CD8-positive, alpha-beta memory T cell (primary cell): ENCODE results near the gene SPAG17. TPM values are rescaled to one million over a fixed set of nuclear protein-coding genes. Genes with fewer than 3 reads are reported as not detected.

ENCODE experiments used
- CTCF ChIA-PET: fragments of 350-600 bp; sonication (Branson Sonifier 250); formaldehyde crosslinking; loops from one replicate; lab custom pipeline; 2021; ENCODE audit warnings: antibody characterized with exemption; lab: Charles Lee
- POLR2A ChIA-PET: fragments of 350-600 bp; sonication (Branson Sonifier 250); formaldehyde crosslinking; loops from one replicate; lab custom pipeline; 2021; ENCODE audit warnings: antibody characterized with exemption; lab: Charles Lee
- DNase-seq, 5 donors: peaks; one replicate each; pipeline versions ENCODE4 v3.0.0 to v3.0.0-alpha.2; 2020 to 2022; ENCODE audit warnings: mixed read lengths in 1 of 5
- H3K27ac ChIP-seq: one replicate; pipeline ENCODE4 v1.7.0; 2013; ENCODE audit warnings: low read depth, mild to moderate bottlenecking, low read length, moderate library complexity
- H3K27me3 ChIP-seq: 2 replicates; pipeline ENCODE4 v1.7.0; 2013; ENCODE audit warnings: low read length, mild to moderate bottlenecking; ENCODE audit not compliant: insufficient read depth, poor library complexity, severe bottlenecking
- H3K36me3 ChIP-seq: 2 replicates; pipeline ENCODE4 v1.7.0; 2013; ENCODE audit warnings: mild to moderate bottlenecking, low read length, moderate library complexity; ENCODE audit not compliant: insufficient read depth
- H3K4me1 ChIP-seq: 2 replicates; pipeline ENCODE4 v1.7.0; 2013; ENCODE audit warnings: mild to moderate bottlenecking, low read length, moderate library complexity; ENCODE audit not compliant: insufficient read depth
- H3K4me3 ChIP-seq: 2 replicates; pipeline ENCODE4 v1.7.0; 2013; ENCODE audit warnings: mild to moderate bottlenecking, low read length
- H3K9me3 ChIP-seq: 2 replicates; pipeline ENCODE4 v1.7.0; 2013; ENCODE audit warnings: mild to moderate bottlenecking, low read length
- H3K27ac Mint-ChIP-seq, 8 donors: one replicate each; pipeline ENCODE4 v1.8.0; 2020 to 2021; ENCODE audit warnings: mixed read lengths in 8 of 8, mild to moderate bottlenecking in 6 of 8, inconsistent platforms in 3 of 8, moderate library complexity in 3 of 8
- H3K27me3 Mint-ChIP-seq, 2 donors: one replicate each; pipeline ENCODE4 v1.8.0; 2020 to 2021; ENCODE audit warnings: mixed read lengths in 2 of 2, mild to moderate bottlenecking in 1 of 2, moderate library complexity in 1 of 2
- H3K36me3 Mint-ChIP-seq, 3 donors: one replicate each; pipeline ENCODE4 v1.8.0; 2020 to 2021; ENCODE audit warnings: mixed read lengths in 3 of 3, inconsistent platforms in 1 of 3, mild to moderate bottlenecking in 1 of 3
- H3K4me1 Mint-ChIP-seq, 3 donors: one replicate each; pipeline ENCODE4 v1.8.0; 2020 to 2021; ENCODE audit warnings: mixed read lengths in 3 of 3, inconsistent platforms in 1 of 3, mild to moderate bottlenecking in 1 of 3
- H3K4me3 Mint-ChIP-seq, 7 donors: one replicate each; pipeline ENCODE4 v1.8.0; 2020 to 2021; ENCODE audit warnings: mixed read lengths in 7 of 7, mild to moderate bottlenecking in 6 of 7, moderate library complexity in 4 of 7, inconsistent platforms in 2 of 7
- H3K9me3 Mint-ChIP-seq, 5 donors: one replicate each; pipeline ENCODE4 v1.8.0; 2020 to 2022; ENCODE audit warnings: mixed read lengths in 5 of 5, mild to moderate bottlenecking in 3 of 5, moderate library complexity in 2 of 5, inconsistent platforms in 1 of 5
- polyA plus RNA-seq: library from polyadenylated mRNA; unstranded; fragments of 300-500 nt; fragmentation: Illumina TruSeq; gene quantifications from one replicate; pipeline ENCODE4 v1.2.3, GENCODE V29; 2021
- total RNA-seq, 2 experiments: library from RNA; stranded (reverse); gene quantifications; one replicate each; pipeline ENCODE4 v1.2.3, GENCODE V29; 2021

The SPAG17 gene
- total and polyA plus RNA-seq, 3 experiments from 2014 or later = not detected

GRCh38 chr1:118158924-118159323 is 26.1 kb downstream of the SPAG17 start:
- Mint-ChIP-seq H3K27ac (no peak overlapping the region), H3K4me1 (no peaks in the 10 kb centered on the region), H3K4me3 (no peak overlapping the region), H3K36me3 (no peaks in the 10 kb centered on the region), H3K27me3 (peaks cover 0 to 5% of the 10 kb centered on the region in 2 donors), H3K9me3 (peaks cover 0 to 1% (median 0%) of the 10 kb centered on the region in 5 donors)
- H3K4me3 ChIP-seq = no peak overlapping the region
- H3K36me3 ChIP-seq = no peaks in the 10 kb centered on the region
- H3K27ac ChIP-seq = no peak overlapping the region
- no peak for DNase-seq
- no peaks in the 10 kb centered on the region for H3K27me3 ChIP-seq
- no peaks in the 10 kb centered on the region for H3K4me1 ChIP-seq
- POLR2A ChIA-PET = no interaction called here
- CTCF ChIA-PET = no interaction called here
- H3K9me3 ChIP-seq = no peaks in the 10 kb centered on the region

DNA sequence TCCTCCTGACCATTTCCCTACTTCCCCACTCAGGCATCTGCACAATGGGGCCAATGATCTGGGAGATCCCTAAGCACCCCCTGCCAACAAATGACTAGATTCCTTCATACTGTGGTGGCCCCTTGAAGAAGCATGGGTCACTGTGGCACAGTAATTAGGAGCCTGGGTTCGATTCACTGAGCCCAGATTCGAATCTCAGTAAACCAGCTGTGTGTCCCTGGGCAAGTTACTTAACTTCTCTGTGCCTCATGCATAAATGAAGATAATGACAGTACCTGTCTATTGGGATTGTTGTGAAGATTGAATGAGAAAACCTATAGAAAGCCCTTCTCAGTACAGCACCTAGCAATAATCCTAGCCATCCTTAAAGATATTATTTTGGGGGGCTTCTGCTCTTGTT is 27.5 kb downstream of the SPAG17 start:
- H3K36me3 Mint-ChIP-seq = no peaks in the 10 kb centered on the region
- H3K27ac ChIP-seq = no peak overlapping the region
- no peaks in the 10 kb centered on the region for H3K4me1 ChIP-seq
- ChIA-PET POLR2A (no interaction called here), CTCF (no interaction called here)
- peaks cover 0 to 5% of the 10 kb centered on the region in 2 donors for H3K27me3 Mint-ChIP-seq
- no peak overlapping the region for H3K4me3 ChIP-seq
- no peaks in the 10 kb centered on the region for H3K27me3 ChIP-seq
- no peaks in the 10 kb centered on the region for H3K4me1 Mint-ChIP-seq
- H3K9me3 ChIP-seq = no peaks in the 10 kb centered on the region
- H3K27ac Mint-ChIP-seq = no peak overlapping the region
- no peaks in the 10 kb centered on the region for H3K36me3 ChIP-seq
- H3K9me3 Mint-ChIP-seq = peaks cover 0 to 1% (median 0%) of the 10 kb centered on the region in 5 donors
- no peak overlapping the region for H3K4me3 Mint-ChIP-seq
- no peak for DNase-seq

DNA sequence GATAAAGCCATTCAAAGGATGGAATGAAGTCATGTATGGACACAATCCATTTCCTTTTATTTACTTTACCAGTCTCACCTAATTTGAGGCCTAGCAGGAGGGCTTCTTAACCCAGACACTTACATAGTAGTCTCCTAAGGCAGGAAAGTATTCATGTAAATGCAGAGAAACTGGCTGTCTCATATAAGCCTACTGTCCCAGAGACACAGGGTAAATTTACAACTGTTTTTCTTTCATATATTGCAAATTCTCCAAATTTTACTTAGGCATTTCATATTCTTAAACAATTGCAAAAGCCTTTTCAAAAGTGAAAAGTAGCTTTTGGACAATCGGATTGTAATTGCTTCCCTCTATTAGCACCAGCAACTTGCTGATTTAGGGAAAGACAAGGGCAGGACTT is 29.9 kb downstream of the SPAG17 start:
- H3K27me3 Mint-ChIP-seq = peaks cover 0 to 3% of the 10 kb centered on the region in 2 donors
- POLR2A ChIA-PET = no interaction called here
- no peak overlapping the region for H3K27ac Mint-ChIP-seq
- no peak overlapping the region for H3K4me3 ChIP-seq
- no peaks in the 10 kb centered on the region for H3K4me1 Mint-ChIP-seq
- no peak for DNase-seq
- no peak overlapping the region for H3K27ac ChIP-seq
- H3K9me3 Mint-ChIP-seq = peaks cover 0 to 3% (median 0%) of the 10 kb centered on the region in 5 donors
- no peaks in the 10 kb centered on the region for H3K36me3 Mint-ChIP-seq
- H3K36me3 ChIP-seq = no peaks in the 10 kb centered on the region
- no peaks in the 10 kb centered on the region for H3K4me1 ChIP-seq
- CTCF ChIA-PET = no interaction called here
- H3K9me3 ChIP-seq = no peaks in the 10 kb centered on the region
- no peak overlapping the region for H3K4me3 Mint-ChIP-seq
- H3K27me3 ChIP-seq = no peaks in the 10 kb centered on the region

- no peak overlapping the region for H3K27ac Mint-ChIP-seq
- CTCF ChIA-PET = no interaction called here
- POLR2A ChIA-PET = no interaction called here
- H3K9me3 Mint-ChIP-seq = peaks cover 0 to 3% (median 0%) of the 10 kb centered on the region in 5 donors
- no peak for DNase-seq
- Histone ChIP-seq H3K9me3 (no peaks in the 10 kb centered on the region), H3K4me3 (no peak overlapping the region), H3K36me3 (no peaks in the 10 kb centered on the region), H3K4me1 (no peaks in the 10 kb centered on the region), H3K27me3 (no peaks in the 10 kb centered on the region), H3K27ac (no peak overlapping the region)
- H3K4me1 Mint-ChIP-seq = no peaks in the 10 kb centered on the region
- H3K27me3 Mint-ChIP-seq = peaks cover 0 to 4% of the 10 kb centered on the region in 2 donors
- H3K36me3 Mint-ChIP-seq = no peaks in the 10 kb centered on the region
- no peak overlapping the region for H3K4me3 Mint-ChIP-seq
These were observed 30.8 kb downstream of the SPAG17 start for GRCh38 chr1:118154220-118154619.

GRCh38 chr1:118151312-118151937 is 33.6 kb downstream of the SPAG17 start:
- no peaks in the 10 kb centered on the region for H3K27me3 ChIP-seq
- H3K9me3 Mint-ChIP-seq = peaks cover 0 to 3% (median 0%) of the 10 kb centered on the region in 5 donors
- no peak overlapping the region for H3K4me3 ChIP-seq
- no peaks in the 10 kb centered on the region for H3K36me3 Mint-ChIP-seq
- DNase-seq = no peak
- peaks cover 0 to 4% of the 10 kb centered on the region in 2 donors for H3K27me3 Mint-ChIP-seq
- H3K4me1 Mint-ChIP-seq = no peaks in the 10 kb centered on the region
- no peak overlapping the region for H3K27ac ChIP-seq
- H3K27ac Mint-ChIP-seq = no peak overlapping the region
- H3K4me1 ChIP-seq = no peaks in the 10 kb centered on the region
- H3K36me3 ChIP-seq = no peaks in the 10 kb centered on the region
- no peaks in the 10 kb centered on the region for H3K9me3 ChIP-seq
- ChIA-PET CTCF (no interaction called here), POLR2A (no interaction called here)
- no peak overlapping the region for H3K4me3 Mint-ChIP-seq

DNA sequence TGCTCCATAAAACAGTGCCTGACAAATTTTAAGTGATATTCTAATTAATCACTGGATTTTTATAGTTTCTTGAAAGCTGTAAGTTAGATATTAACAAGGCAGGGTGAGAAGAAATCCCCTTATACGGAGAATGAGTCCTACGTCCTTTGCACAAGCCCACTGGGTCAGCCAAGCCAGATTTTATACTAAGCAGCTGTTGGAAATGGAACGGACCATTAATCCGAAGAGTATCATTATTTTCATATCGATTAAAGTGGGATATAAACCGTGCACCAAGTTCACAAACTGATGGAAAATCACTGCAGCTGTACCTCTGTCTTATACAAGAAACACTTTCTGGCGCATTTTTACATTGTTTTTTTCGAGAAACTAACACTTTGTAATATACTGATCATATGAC is 35.2 kb downstream of the SPAG17 start:
- Mint-ChIP-seq H3K27ac (no peak overlapping the region), H3K4me3 (no peak overlapping the region), H3K36me3 (no peaks in the 10 kb centered on the region), H3K27me3 (peaks cover 0 to 3% of the 10 kb centered on the region in 2 donors), H3K9me3 (peaks cover 0 to 3% (median 0%) of the 10 kb centered on the region in 5 donors), H3K4me1 (no peaks in the 10 kb centered on the region)
- H3K9me3 ChIP-seq = no peaks in the 10 kb centered on the region
- ChIA-PET POLR2A (no interaction called here), CTCF (no interaction called here)
- no peaks in the 10 kb centered on the region for H3K4me1 ChIP-seq
- H3K27ac ChIP-seq = no peak overlapping the region
- no peaks in the 10 kb centered on the region for H3K27me3 ChIP-seq
- no peak for DNase-seq
- H3K36me3 ChIP-seq = no peaks in the 10 kb centered on the region
- no peak overlapping the region for H3K4me3 ChIP-seq

- no peak overlapping the region for H3K4me3 ChIP-seq
- Mint-ChIP-seq H3K27me3 (peaks cover 0 to 3% of the 10 kb centered on the region in 2 donors), H3K4me3 (no peak overlapping the region), H3K9me3 (peaks cover 0 to 3% (median 0%) of the 10 kb centered on the region in 5 donors), H3K27ac (no peak overlapping the region), H3K4me1 (no peaks in the 10 kb centered on the region), H3K36me3 (no peaks in the 10 kb centered on the region)
- POLR2A ChIA-PET = no interaction called here
- no peaks in the 10 kb centered on the region for H3K9me3 ChIP-seq
- no peaks in the 10 kb centered on the region for H3K27me3 ChIP-seq
- DNase-seq = no peak
- H3K27ac ChIP-seq = no peak overlapping the region
- no peaks in the 10 kb centered on the region for H3K4me1 ChIP-seq
- no peaks in the 10 kb centered on the region for H3K36me3 ChIP-seq
- CTCF ChIA-PET = no interaction called here
These were observed 37.0 kb downstream of the SPAG17 start for GRCh38 chr1:118148034-118148433.

DNA sequence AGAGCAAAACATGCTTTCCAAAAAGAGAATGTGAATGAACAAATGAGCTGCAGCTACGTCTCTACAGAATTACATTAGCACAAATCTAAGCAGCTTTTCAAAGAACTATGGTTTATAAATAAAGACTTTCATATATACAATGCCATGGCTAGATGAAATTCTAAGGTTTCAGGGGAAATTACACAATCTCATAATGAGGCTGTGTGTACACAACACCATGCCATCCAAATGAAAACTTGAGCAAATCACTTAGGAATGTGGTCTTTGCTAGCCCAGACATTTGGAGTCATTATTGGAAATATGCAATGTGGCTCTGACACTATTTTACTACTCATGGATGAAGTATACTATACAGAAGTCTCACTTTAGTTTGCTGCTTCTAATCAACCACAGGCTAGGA is 37.5 kb downstream of the SPAG17 start:
- no peak overlapping the region for H3K27ac ChIP-seq
- ChIA-PET CTCF (no interaction called here), POLR2A (no interaction called here)
- no peaks in the 10 kb centered on the region for H3K36me3 Mint-ChIP-seq
- H3K4me1 Mint-ChIP-seq = no peaks in the 10 kb centered on the region
- no peak overlapping the region for H3K27ac Mint-ChIP-seq
- no peak overlapping the region for H3K4me3 ChIP-seq
- H3K4me1 ChIP-seq = no peaks in the 10 kb centered on the region
- H3K9me3 Mint-ChIP-seq = peaks cover 0 to 3% (median 0%) of the 10 kb centered on the region in 5 donors
- H3K4me3 Mint-ChIP-seq = no peak overlapping the region
- H3K36me3 ChIP-seq = no peaks in the 10 kb centered on the region
- peaks cover 0 to 3% of the 10 kb centered on the region in 2 donors for H3K27me3 Mint-ChIP-seq
- no peaks in the 10 kb centered on the region for H3K9me3 ChIP-seq
- H3K27me3 ChIP-seq = no peaks in the 10 kb centered on the region
- no peak for DNase-seq
